Smooth muscle cell of the brain vasculature (primary cell): Measurements from ENCODE around the gene MAVS.
"Not testable (repeated sequence)": the region's sequence is repeated elsewhere in the genome, so short reads cannot be mapped to it uniquely, and the experiment has no call there.

Experiments used
- DNase-seq: peaks from one replicate; pipeline ENCODE4 v3.0.0-alpha.2; 2012; ENCODE audit warnings: low read depth, low spot score

Gene MAVS

GRCh38 chr20:3847429-3847940 lies 851 bp downstream of the MAVS start:
- no peak for DNase-seq

GRCh38 chr20:3848565-3848964 lies 1.9 kb downstream of the MAVS start:
- no peak for DNase-seq

- no peak for DNase-seq
These were observed 7.8 kb downstream of the MAVS start for GRCh38 chr20:3854462-3854871.

GRCh38 chr20:3857405-3857804 lies 10.8 kb downstream of the MAVS start:
- no peak for DNase-seq

GRCh38 chr20:3858689-3859088 lies 12.1 kb downstream of the MAVS start:
- DNase-seq = no peak

GRCh38 chr20:3861191-3861590 lies 14.6 kb downstream of the MAVS start:
- DNase-seq = no peak

GRCh38 chr20:3862333-3862732 lies 15.7 kb downstream of the MAVS start:
- DNase-seq = no peak

GRCh38 chr20:3863317-3863716 lies 16.7 kb downstream of the MAVS start:
- no peak for DNase-seq

GRCh38 chr20:3864518-3864917 lies 17.9 kb downstream of the MAVS start:
- DNase-seq = no peak

- no peak for DNase-seq
These were observed 18.7 kb downstream of the MAVS start for GRCh38 chr20:3865152-3865886.

- DNase-seq = no peak
These were observed 19.3 kb downstream of the MAVS start for GRCh38 chr20:3865887-3866407.

- DNase-seq = no peak
These were observed 19.8 kb downstream of the MAVS start for GRCh38 chr20:3866464-3866863.

- no peak for DNase-seq
These were observed 21.2 kb downstream of the MAVS start for GRCh38 chr20:3867802-3868201.

- no peak for DNase-seq
These were observed 23.4 kb downstream of the MAVS start for GRCh38 chr20:3869839-3870634.

- no peak for DNase-seq
These were observed 25.1 kb downstream of the MAVS start for GRCh38 chr20:3871550-3872265.

GRCh38 chr20:3873507-3873906 lies 26.9 kb downstream of the MAVS start:
- no peak for DNase-seq

- DNase-seq = no peak
These were observed 27.7 kb downstream of the MAVS start for GRCh38 chr20:3874194-3874844.

GRCh38 chr20:3875378-3875974 lies 28.8 kb downstream of the MAVS start:
- DNase-seq = no peak

GRCh38 chr20:3876000-3876399 lies 29.4 kb downstream of the MAVS start:
- no peak for DNase-seq

GRCh38 chr20:3876676-3877075 lies 30.0 kb downstream of the MAVS start:
- no peak for DNase-seq

GRCh38 chr20:3878921-3879274 lies 32.3 kb downstream of the MAVS start:
- not testable (repeated sequence) for DNase-seq
